Colon (tissue), 2 donors: ENCODE results near the gene S100A13.
"Not testable (repeated sequence)": the region's sequence is repeated elsewhere in the genome, so short reads cannot be mapped to it uniquely, and the experiment has no call there.

Experiments
- FAIRE-seq: peaks from 2 replicates; lab custom pipeline; 2012; peaks lifted over from hg19 to GRCh38; lab: Jason Lieb, UNC
- donor health status: control.
- donor health status: control.

The S100A13 gene

GRCh38 chr1:153648000-153648643 is 20.8 kb upstream of the S100A13 start:
- FAIRE-seq, result no peak

- FAIRE-seq, result no peak
These were observed 20.0 kb upstream of the S100A13 start for GRCh38 chr1:153647346-153647714.

GRCh38 chr1:153646672-153647345 is 19.5 kb upstream of the S100A13 start:
- FAIRE-seq, result no peak

GRCh38 chr1:153643816-153644215 is 16.5 kb upstream of the S100A13 start:
- FAIRE-seq, result no peak

GRCh38 chr1:153643100-153643499 is 15.8 kb upstream of the S100A13 start:
- no peak for FAIRE-seq

GRCh38 chr1:153642161-153642560 is 14.9 kb upstream of the S100A13 start:
- no peak for FAIRE-seq

GRCh38 chr1:153640861-153641260 is 13.6 kb upstream of the S100A13 start:
- FAIRE-seq, result no peak

- not testable (repeated sequence) for FAIRE-seq
These were observed 12.9 kb upstream of the S100A13 start for GRCh38 chr1:153640213-153640612.

GRCh38 chr1:153639280-153639679 is 12.0 kb upstream of the S100A13 start:
- FAIRE-seq, result no peak

GRCh38 chr1:153638261-153638660 is 11.0 kb upstream of the S100A13 start:
- FAIRE-seq, result no peak

- FAIRE-seq, result no peak
These were observed 9.0 kb upstream of the S100A13 start for GRCh38 chr1:153636312-153636711.

GRCh38 chr1:153635872-153636271 is 8.6 kb upstream of the S100A13 start:
- no peak for FAIRE-seq

GRCh38 chr1:153633754-153634665 is 6.7 kb upstream of the S100A13 start, which contains the start of gene CHTOP:
Gene CHTOP, plus strand, starts transcription at chr1:153634066. Its CDS starts 2,523 bp downstream, at chr1:153636589.
- no peak for FAIRE-seq

GRCh38 chr1:153633161-153633753 is 6.0 kb upstream of the S100A13 start:
- no peak for FAIRE-seq

- FAIRE-seq, result no peak
These were observed 4.0 kb upstream of the S100A13 start for GRCh38 chr1:153631047-153632022.

- FAIRE-seq, result no peak
These were observed 3.1 kb upstream of the S100A13 start for GRCh38 chr1:153630384-153630783.

GRCh38 chr1:153629971-153630370 is 2.7 kb upstream of the S100A13 start:
- no peak for FAIRE-seq

GRCh38 chr1:153629343-153629665 is 2.0 kb upstream of the S100A13 start:
- FAIRE-seq, result no peak

GRCh38 chr1:153628638-153629342 is 1.5 kb upstream of the S100A13 start:
- FAIRE-seq, result no peak

GRCh38 chr1:153627715-153628626 is 666 bp upstream of the S100A13 start, which contains the start of gene S100A1:
Gene S100A1, plus strand, starts transcription at chr1:153628434. Its CDS starts 2,088 bp downstream, at chr1:153630522.
- no peak for FAIRE-seq
